SK-N-DZ (cell line): ENCODE results near the gene DHX30.
"Not testable (repeated sequence)": the region's sequence is repeated elsewhere in the genome, so short reads cannot be mapped to it uniquely, and the experiment has no call there.

Experiments used
- DNase-seq: peaks from one replicate; pipeline ENCODE4 v3.0.0-alpha.2; 2015; ENCODE audit warnings: low spot score
- small RNA-seq, 2 experiments: library from RNA; depleted of rRNA; stranded (forward); fragments of <200 nt; gene quantifications; one replicate each; pipeline ENCODE3, GENCODE V24; 2014

Gene DHX30

DNA sequence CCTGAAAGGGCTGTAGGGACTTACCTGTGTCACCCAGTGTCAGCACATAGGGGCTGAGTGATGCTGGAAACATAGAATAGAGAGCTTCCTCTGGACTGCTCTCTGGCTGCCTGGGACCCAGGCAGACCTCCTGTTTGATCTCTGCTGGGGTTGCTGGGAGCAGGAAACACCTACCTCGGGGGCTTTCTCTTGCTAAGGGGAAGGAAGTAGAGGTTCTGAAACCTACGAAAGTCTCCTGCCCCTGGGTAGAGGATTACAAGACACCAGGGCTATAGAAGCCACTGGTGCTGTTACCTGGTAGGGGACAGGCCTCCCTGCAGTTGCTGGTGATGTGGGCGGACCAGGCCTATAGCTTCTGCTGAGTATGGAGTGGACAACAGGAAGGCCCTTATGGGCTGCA is 81.7 kb downstream of the DHX30 start:
- no peak for DNase-seq

DNA sequence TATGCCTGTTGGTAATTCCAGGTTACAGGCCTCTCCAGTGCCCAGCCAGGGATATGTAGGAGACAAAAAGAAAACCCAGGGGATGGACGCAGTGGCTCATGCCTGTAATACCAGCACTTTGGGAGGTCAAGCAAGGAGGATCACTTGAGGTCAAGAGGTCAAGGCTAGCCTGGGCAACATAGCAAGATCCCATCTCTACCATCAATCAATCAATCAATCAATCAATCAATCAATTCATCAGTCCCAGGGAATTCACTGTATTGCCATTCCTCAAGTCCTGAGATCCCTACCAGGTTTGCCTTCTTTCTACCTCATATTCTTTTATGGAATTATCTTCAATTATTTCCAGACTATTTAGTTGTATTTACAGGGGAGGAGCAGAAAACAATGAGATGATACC is 82.2 kb downstream of the DHX30 start:
- DNase-seq, result no peak

DNA sequence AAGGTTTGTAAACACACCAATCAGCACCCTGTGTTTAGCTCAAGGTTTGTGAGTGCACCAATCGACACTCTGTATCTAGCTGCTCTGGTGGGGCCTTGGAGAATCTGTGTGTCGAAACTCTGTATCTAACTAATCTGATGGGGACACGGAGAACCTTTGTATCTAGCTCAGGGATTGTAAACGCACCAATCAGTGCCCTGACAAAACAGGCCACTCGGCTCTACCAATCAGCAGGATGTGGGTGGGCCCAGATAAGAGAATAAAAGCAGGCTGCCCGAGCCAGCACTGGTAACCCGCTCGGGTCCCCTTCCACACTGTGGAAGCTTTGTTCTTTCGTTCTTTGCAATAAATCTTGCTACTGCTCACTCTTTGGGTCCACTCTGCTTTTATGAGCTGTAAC is 85.1 kb downstream of the DHX30 start:
- DNase-seq, result not testable (repeated sequence)

DNA sequence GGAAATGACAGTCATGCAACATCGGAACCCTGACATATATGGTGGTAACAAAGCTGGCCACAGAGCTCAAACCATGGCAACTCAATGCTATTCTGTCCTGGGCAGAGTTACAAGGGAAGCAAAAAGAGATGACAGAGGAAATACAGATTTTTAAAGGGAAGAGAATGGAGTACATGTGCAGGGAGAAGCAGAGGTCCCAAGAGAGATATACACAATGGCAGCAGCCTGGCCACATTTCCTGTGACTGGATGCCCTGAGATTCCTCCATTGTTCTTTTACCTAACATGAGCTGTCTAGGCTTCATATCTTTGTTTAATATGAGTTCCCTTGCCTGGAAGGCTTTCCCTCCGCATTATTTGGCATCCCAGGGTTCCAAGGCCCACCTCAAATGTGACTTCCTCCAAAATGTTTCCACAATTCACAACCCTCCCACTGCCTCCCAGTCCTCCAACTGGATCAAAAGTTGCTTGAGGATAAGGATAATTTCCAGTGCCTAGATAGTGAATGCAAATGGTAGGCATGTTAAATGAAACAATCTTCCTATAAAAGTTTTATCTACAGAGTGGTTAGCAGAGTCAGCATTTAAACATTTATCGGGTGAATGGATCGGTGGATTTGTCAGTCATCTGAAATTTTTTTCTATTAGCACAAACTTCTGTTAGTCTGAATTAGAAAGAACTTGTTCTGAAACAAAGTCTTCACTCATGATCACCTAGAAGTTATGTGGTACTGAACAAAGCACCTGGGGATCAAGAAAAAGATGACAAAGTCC is 86.2 kb downstream of the DHX30 start:
- no peak for DNase-seq

DNA sequence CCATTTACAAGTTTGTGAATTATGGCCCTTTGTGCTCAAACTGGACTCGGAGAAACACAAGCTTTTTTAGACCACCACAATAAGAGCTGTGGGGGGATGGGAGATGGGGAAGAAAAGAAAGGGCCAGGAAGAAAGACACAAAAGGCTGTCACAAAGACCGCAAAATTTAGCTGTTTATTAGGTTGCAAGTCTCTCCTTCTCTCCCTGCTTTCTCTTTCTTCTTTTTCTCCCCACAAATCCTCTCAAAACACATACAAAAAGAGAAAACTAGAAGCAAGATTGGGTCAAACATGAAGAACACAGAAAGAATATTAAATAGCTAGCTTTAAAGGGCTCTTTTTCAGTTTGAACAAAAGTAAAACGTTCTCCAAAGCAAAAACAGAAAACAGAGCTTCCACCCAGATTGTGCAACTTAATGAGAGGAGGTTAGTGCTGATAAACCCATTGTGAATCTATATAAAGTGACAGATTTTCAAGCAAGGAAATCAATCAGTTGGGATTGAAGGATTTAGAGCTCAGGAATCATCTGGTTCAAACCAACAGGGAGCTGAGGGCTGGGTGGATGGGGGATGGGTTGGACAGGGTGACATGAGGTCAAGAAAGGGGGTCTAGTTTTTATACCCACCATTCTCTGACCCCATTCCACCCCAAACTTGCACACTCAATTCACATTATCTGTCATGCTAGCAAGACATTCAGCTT is 87.3 kb downstream of the DHX30 start:
- no peak for DNase-seq

DNA sequence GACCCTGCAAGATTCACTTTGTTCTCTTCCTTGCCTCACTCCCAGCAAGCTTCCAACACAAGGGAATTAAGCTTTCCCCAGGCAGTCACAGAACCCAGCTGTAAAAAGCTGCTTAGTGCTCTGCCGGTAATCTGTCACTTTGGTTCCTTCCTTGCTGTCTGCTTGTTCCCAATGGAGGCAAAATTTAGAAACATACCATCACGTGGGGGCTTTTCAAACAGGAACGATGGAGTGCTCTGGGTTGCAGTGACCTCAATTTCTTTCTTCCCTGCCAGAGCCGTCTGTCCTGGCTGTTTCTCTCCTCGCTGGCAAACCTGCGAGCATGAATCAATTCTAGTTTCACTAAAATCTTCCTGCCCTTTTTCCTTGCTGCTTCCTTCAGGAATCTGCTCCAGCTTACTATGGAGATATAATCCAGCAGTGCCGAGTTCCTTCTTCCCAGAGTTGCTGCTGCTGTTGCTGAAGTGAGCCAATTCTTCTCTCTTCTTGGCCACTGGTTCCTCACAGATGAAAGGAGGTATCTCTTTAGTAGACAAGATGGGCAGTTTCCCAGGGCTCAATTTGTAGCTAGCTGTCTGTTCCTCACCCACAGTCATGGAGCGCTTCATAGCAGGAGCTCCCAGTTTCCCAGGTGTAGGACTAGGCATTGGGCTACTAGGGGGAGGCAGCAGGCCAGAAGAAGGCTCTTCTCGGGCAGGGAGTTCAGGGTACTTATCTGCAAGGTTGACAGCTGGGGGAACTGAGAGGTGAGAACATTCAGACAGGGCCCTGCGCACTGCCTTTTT is 88.1 kb downstream of the DHX30 start:
- no peak for DNase-seq

DNA sequence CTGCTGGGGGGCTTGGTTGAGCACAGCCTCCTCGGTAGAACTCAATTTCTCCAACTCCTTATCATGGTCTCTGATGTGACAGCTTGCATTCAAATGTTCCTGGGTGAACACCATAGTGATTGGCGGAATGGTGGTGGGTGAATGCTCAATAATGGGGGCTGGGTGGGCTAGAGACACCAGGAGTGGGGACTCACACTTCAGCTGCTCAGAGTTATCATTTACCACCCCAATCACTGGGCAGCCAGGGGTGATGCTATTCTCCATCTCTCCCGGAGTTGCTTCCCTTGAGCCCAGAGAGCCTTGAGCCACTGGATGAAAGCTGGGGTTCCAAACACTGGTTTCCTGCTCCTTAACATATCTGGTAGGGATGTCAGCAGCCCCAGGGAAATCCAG is 88.7 kb downstream of the DHX30 start:
- no peak for DNase-seq

DNA sequence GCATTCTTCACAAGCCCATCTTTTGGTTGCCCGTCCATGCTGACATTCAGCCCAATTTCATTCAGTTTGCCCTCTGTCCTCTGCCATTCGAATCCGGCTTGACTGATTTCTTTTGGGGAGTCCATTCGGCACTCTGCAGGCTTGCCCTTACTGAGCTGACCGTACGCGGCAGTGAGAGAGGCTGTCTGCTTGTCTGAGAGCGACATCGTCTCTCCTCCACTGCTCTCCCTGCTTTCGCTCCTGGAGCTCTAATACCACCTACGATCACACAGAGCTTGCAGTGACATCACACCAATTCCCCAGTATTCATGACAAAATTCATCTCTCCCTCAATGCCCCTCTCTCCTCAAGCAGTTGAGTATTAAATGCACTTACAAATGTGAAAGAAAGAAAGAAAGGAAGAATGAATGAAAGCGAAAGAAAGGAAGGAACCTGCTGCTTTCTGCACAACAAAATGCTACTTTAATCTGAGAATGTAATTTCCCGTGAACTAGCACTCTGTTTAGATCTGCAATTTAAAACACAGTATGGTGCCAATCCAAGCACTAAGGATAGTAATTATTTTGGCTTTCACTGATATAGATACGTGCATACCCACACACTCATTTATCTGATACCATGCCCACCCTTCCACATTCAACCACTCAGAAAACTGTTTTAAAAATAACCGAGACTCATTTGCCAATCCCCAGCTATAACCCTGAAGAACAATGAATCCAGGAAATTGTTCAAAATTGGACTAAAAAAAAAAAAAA is 89.5 kb downstream of the DHX30 start:
- DNase-seq, result no peak

DNA sequence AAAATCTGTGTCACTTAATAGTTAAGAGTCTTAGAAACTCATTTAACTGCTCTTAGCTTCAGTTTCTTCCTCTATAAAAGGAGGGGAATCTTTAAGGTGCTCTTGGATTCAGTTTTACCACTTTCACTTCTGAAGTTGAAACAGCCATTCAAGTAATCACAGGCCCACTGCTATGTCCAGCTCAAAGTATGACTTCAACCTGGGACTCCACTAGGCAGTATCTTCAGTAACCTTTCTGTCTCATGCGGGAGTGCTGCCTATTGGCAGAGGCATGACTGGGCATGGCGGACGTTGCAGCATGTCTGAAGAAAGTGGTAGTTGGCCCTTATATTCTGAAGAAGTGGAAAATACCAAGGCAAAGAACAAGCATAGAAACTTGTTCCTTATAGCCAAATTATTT is 92.3 kb downstream of the DHX30 start:
- DNase-seq, result no peak

DNA sequence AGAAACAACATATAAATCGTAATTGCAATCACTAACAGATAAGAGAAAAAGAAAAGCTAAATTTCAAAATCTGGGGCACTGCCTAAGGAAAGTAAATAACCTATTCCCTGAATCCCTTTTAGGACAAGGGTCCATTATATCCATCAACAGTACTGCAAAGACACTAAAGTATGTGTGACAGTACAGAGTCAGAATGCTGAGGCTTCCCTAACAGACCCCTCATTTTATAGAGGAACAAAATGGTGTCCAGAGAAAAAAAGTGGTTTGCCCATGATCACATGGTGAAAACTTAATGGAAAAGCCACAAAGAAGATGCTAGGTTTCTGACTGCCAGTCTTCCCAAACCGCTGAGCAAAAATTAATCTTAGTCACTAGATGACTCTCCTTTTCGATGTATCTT is 93.8 kb downstream of the DHX30 start:
- DNase-seq, result no peak

DNA sequence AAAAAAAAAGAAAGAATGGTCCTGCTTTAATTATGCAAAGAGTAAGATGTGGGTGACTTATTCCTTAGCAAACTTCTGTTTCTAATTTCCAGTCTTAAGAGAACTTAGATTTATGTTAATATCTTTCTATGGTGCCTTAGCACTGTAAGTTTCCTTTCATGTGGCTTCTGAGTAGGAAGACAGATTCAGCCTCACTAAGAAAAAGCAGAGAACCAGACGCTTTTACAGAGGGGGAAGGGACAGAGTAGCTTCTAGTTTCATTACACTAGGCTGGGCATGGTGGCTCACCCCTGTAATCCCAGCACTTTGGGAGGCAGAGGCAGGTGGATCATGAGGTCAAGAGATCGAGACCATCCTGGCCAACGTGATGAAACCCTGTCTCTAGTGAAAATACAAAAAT is 95.0 kb downstream of the DHX30 start:
- DNase-seq, result no peak

DNA sequence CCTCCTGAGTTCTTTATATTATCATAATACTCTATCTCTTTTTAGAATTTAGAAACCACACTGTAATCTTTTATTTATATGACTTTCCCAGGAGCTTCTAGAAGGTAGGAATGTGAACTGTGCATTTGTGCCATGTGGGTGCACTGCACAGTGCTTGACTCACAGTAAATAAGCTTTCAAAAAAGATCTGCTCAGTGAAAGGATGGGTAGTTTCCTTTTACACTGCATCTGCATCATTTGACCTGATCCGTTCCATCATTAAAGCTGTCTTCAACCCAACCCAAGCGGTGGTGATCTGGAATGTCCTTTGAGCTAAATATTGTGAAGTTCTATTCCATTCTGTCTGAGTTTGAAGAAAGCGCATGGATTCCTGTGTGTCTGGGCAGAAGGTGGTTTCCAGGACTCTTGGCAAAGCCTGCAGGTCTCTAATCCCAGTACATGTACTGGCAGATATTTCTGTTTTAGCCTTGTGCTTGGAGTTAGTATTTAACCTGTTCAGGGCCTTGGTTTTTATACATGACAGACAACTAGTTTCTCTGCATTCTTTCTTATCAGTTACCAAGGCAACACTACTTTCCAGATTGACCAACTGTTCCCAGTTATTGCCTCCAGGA is 96.7 kb downstream of the DHX30 start:
- no peak for DNase-seq

Small RNAs within 50 kb of the gene (small RNA-seq; reads per million reads assigned to genes)
- 0.05 to 0.67 reads per million in 2 experiments for gene MIR1226
- gene RF02271, result 0 reads per million in 2 experiments
